ENCODE data around the gene VIPR2. TPM values are rescaled to one million over a fixed set of nuclear protein-coding genes. Genes with fewer than 3 reads are reported as not detected.

VIPR2 gene
- total RNA-seq, 1 donor from 2014 or later: not detected

DNA sequence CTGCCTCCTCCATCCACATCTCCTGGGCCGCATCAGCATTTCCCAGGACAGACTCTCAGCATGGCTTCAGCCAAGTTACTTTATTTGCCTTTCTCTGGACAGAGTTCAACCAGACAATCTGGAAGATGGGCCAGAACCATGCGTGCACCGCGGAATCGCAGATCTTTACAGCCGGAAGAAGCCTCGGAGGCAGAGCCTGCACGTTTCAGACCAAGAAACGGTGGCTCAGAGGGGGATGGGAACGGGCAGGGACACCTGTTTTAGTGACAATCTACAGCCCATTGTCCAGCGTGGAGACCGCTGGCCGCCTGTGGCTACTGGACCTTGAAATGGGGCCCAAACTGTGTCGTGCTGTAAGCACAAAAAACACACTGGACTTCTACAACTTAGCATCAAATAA, 3.5 kb downstream of the VIPR2 start:
- DNase-seq (ENCODE audit: low read depth): no peak
- no peak overlapping the region for H3K4me3 ChIP-seq (ENCODE audit: low read depth, low read length)
- TF ChIP-seq, protein P1, sequence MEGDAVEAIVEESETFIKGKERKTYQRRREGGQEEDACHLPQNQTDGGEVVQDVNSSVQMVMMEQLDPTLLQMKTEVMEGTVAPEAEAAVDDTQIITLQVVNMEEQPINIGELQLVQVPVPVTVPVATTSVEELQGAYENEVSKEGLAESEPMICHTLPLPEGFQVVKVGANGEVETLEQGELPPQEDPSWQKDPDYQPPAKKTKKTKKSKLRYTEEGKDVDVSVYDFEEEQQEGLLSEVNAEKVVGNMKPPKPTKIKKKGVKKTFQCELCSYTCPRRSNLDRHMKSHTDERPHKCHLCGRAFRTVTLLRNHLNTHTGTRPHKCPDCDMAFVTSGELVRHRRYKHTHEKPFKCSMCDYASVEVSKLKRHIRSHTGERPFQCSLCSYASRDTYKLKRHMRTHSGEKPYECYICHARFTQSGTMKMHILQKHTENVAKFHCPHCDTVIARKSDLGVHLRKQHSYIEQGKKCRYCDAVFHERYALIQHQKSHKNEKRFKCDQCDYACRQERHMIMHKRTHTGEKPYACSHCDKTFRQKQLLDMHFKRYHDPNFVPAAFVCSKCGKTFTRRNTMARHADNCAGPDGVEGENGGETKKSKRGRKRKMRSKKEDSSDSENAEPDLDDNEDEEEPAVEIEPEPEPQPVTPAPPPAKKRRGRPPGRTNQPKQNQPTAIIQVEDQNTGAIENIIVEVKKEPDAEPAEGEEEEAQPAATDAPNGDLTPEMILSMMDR (conservative IDR thresholded peaks at IDR 0.05; ENCODE audit: low read depth, low read length): no peak

DNA sequence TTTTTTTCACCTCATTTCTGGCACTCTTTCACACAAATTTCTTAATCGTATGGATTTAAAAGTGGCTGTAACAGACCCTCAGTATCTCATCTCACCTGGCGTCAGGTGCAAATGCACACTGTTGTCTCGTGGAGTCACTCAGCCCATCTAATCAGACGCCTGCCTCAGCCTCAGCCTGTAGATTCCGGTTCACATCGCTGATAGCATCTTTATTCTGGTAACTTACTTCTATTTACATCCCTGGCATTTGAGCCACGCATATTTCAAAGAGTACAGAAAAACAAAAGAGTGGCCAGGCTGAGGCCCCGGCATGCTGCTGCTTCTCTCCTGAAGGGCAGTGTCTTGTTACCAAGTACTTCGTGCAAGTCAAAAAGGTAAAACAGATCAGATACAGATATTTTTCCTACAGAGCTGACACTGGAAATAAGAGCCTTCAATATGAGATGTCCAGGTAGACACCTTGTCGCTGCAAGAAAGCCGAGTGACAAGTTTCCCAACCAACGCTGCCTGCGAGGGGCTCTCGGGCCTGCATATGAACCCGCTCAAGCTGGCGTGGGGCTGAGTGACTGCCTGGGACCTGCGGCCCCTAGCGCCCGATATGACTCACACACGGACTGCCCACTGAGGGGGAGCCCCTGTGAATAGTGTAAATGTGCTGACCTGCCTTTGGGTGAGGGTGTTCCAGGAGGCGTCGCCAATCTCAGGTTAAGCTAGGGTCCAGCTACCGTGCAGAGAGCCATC, 4.3 kb downstream of the VIPR2 start:
- DNase-seq (ENCODE audit: low read depth): no peak
- TF ChIP-seq, protein P1 (conservative IDR thresholded peaks at IDR 0.05; ENCODE audit: low read depth, low read length): no peak
- H3K4me3 ChIP-seq (ENCODE audit: low read depth, low read length): no peak overlapping the region

DNA sequence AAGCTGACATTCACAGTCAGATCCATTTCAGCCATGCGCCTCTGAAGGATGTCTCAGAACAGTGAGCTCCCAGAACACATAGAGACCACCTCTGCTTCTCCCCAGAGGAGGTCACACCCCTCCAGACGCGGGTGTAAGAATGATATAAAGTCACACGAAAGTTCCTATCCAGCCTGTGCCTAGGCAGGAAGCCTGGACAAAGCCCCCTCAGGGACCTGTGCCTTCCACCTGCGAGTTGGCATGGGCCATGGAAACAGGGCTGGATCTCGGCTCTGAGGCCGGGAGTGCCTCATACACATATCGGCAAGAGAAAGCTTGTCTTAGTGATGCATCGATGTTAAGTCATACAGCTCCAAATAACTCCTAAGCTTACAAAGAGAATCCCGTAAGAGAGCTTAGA, 5.0 kb downstream of the VIPR2 start:
- no peak for DNase-seq (ENCODE audit: low read depth)
- H3K4me3 ChIP-seq (ENCODE audit: low read depth, low read length): no peak overlapping the region
- TF ChIP-seq, protein P1 (conservative IDR thresholded peaks at IDR 0.05; ENCODE audit: low read depth, low read length): no peak

DNA sequence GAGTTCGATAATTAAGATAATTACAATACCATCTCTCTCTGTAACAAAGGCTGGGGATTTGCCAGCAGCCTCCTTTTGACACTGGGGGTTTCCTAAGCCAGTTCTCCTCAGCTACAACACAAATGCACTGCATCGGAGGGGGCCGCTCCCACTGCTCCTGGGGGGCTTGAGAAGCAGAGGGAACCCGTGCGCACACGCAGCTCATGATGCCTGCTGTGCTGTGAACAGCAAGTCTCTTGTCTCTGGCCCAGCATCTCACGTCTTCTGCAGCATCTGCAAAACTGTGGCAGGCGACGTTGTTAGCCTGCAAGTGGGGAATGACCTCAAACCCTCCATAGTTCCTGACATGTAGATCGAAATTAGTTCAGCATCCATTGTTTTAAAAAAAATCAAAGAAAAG, 5.5 kb downstream of the VIPR2 start:
- TF ChIP-seq, protein P1 (conservative IDR thresholded peaks at IDR 0.05; ENCODE audit: low read depth, low read length): no peak
- no peak for DNase-seq (ENCODE audit: low read depth)
- no peak overlapping the region for H3K4me3 ChIP-seq (ENCODE audit: low read depth, low read length)

DNA sequence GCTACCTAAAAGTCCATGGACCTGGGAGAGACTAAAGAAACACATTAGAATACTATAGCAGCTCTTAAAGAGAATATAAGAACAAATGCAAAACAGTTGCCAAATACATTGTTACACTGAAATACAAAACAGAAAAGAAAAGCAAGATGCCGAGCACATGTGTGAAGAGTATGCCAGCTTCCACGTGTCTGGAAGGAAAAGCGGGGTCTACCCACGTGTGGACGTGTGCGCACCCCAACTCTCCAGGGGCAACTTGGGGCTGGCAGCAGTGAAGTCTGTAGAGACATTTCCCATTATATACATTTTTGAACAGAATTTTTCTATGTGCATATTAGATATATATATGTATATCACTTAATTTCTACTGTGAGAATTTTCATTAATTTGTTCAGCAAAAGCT, 6.2 kb downstream of the VIPR2 start:
- no peak overlapping the region for H3K4me3 ChIP-seq (ENCODE audit: low read depth, low read length)
- TF ChIP-seq, protein P1 (conservative IDR thresholded peaks at IDR 0.05; ENCODE audit: low read depth, low read length): no peak
- DNase-seq (ENCODE audit: low read depth): no peak

DNA sequence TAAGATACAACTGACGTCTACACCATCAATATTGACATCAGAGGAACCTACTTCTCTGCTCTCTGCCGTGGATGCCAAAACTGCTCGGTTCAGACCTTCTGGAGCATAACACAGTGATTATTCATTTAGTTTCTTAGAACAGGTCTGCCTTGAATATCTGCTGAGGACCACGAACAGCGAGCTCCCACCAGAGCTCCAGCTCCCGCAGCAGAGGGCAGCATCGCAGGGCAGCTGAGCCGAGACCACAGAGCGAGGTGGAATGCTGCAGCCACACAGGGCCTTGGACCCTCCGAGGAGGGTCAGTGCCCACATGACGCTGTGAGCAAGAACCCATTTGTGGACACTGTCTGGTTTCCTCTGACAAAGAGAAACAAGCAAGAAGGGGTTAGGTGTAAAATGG, 6.8 kb downstream of the VIPR2 start:
- TF ChIP-seq, protein P1 (conservative IDR thresholded peaks at IDR 0.05; ENCODE audit: low read depth, low read length): no peak
- DNase-seq (ENCODE audit: low read depth): no peak
- no peak overlapping the region for H3K4me3 ChIP-seq (ENCODE audit: low read depth, low read length)

DNA sequence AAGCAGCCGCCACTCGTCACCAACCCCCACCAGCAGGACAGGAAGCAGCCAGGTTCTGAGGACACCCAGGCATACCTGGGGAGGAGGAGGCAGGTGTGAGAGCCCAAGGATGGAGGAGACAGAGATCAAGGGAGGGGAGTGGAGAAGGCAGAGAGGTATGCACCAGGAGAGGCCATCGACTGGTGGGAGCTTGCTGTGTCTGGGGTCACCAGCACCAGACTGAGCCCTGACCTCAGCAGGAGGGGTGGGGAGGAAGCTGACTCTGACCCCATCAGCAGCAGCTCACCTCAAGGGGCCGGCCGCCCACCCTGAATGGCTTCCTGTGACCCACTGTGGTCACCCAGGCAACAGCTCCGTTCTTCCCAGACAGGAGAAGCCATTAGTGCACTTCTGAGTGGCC, 7.8 kb downstream of the VIPR2 start:
- TF ChIP-seq, protein P1 (conservative IDR thresholded peaks at IDR 0.05; ENCODE audit: low read depth, low read length): no peak
- H3K4me3 ChIP-seq (ENCODE audit: low read depth, low read length): no peak overlapping the region
- DNase-seq (ENCODE audit: low read depth): no peak

Measured in epithelial cell of proximal tubule (primary cell).